Right lobe of liver (tissue), 6 donors: ENCODE data around the gene CREB3L2. TPM values are rescaled to one million over a fixed set of nuclear protein-coding genes. Genes with fewer than 3 reads are reported as not detected.
"Not testable (repeated sequence)": the region's sequence is repeated elsewhere in the genome, so short reads cannot be mapped to it uniquely, and the experiment has no call there.

Source experiments
- ATAC-seq, 4 donors: fragments of 200-7000 bp; cut with Tn5 transposase; one replicate each; pipeline ENCODE4 v1.9.1; 2020; ENCODE audit warnings: mild to moderate bottlenecking in 4 of 4, moderate library complexity in 4 of 4
- DNase-seq, 3 donors: peaks; one replicate each; pipeline ENCODE4 v3.0.0-alpha.2; 2020
- H3K27ac ChIP-seq, 3 donors: fragments of 200-600 bp; one replicate each; pipeline ENCODE4 v1.8.0; 2022
- H3K27me3 ChIP-seq, 2 donors: fragments of 200-600 bp; one replicate each; pipeline ENCODE4 v1.8.0; 2022
- H3K36me3 ChIP-seq, 4 donors: fragments of 200-600 bp; sonication (generic) in 1 of 4; one replicate each; pipeline versions ENCODE4 v1.5.1 to v1.8.0; 2017 to 2022; ENCODE audit warnings: control low read depth in 1 of 4
- H3K4me1 ChIP-seq, 4 donors: fragments of 200-600 bp; sonication (generic) in 1 of 4; one replicate each; pipeline versions ENCODE4 v1.5.1 to v1.8.0; 2017 to 2022; ENCODE audit warnings: control low read depth in 1 of 4
- H3K4me3 ChIP-seq, 3 donors: fragments of 200-600 bp; one replicate each; pipeline ENCODE4 v1.8.0; 2022
- H3K9me3 ChIP-seq, 4 donors: fragments of 200-600 bp; sonication (generic) in 1 of 4; one replicate each; pipeline versions ENCODE4 v1.5.1 to v1.8.0; 2017 to 2022; ENCODE audit warnings: control low read depth in 1 of 4
- CTCF ChIP-seq, 4 donors: fragments of 200-600 bp in 3 of 4; fragments of 450-650 bp in 1 of 4; IDR thresholded peaks; one replicate each; pipeline versions ENCODE4 v1.5.1 to v1.8.0; 2016 to 2022; ENCODE audit warnings: antibody characterized with exemption in 4 of 4, mild to moderate bottlenecking in 2 of 4
- POLR2A ChIP-seq: fragments of 450-650 bp; IDR thresholded peaks from one replicate; pipeline ENCODE4 v1.6.1; 2017; ENCODE audit warnings: antibody characterized with exemption, mild to moderate bottlenecking
- WGBS: methylation state at CpG from one replicate; pipeline ENCODE4 v1.1.6; 2018; ENCODE audit warnings: low coverage, low lambda C conversion rate; ENCODE audit not compliant: insufficient coverage; ENCODE audit errors: missing lambda C conversion rate; 5-methylcytosine and 5-hydroxymethylcytosine counted together
- intact Hi-C, 2 donors: fragments of 100-400 bp; cut with DNase I; formaldehyde crosslinking; loops; one replicate each; pipeline versions ENCODE4 v1.11.2 to v1.14.1; 2022
- total RNA-seq, 6 experiments: library from RNA; depleted of rRNA in 2 of 6; stranded (reverse); fragments of >200 nt in 2 of 6; fragmentation: NEBNext Ultra II Directional in 3 of 6; extraction: Animal tissue kit (Norgen Biotek cat#: 25700) in 3 of 6; gene quantifications; one replicate each; pipeline versions ENCODE4 v1.1.0 to v1.2.4, GENCODE V29; 2016 to 2023
- donor health status: DM: no; HTN: yes; CAD: no.
- donor health status: DM: no; HTN: no; CAD: no.
- donor health status: DM: no; HTN: no; CAD: no.
- donor health status: DM: no; HTN: yes; CAD: no.
- donor health status: DM: no; HTN: yes; CAD: no.

Gene CREB3L2
- total RNA-seq, 6 experiments from 2014 or later, result 11.5 to 29.9 (median 18.2) TPM

- H3K4me3 ChIP-seq, result no peak overlapping the region
- TF ChIP-seq CTCF (IDR thresholded peaks at IDR 0.05), result no peak
- no peak for TF ChIP-seq POLR2A
- no peak for DNase-seq
- H3K27me3 ChIP-seq, result no peaks in the 10 kb centered on the region
- intact Hi-C loops, result no loop called here
- 94% methylated on average over 9 of the region's 12 CpGs for WGBS
- peaks cover 0 to 34% (median 19%) of the 10 kb centered on the region in 4 donors for H3K4me1 ChIP-seq
- H3K27ac ChIP-seq, result no peak overlapping the region
- H3K9me3 ChIP-seq, result no peaks in the 10 kb centered on the region
- ATAC-seq, result no peak
- no peaks in the 10 kb centered on the region for H3K36me3 ChIP-seq
These were observed 18.4 kb downstream of the CREB3L2 start for GRCh38 chr7:137983323-137984008.

GRCh38 chr7:137982394-137982793 lies 19.5 kb downstream of the CREB3L2 start:
- WGBS, result 95% methylated on average over 6 of the region's 6 CpGs
- H3K27ac ChIP-seq, DNase-seq, H3K27me3 ChIP-seq, intact Hi-C loops, H3K36me3 ChIP-seq, H3K9me3 ChIP-seq, H3K4me3 ChIP-seq, ATAC-seq: not testable (repeated sequence)
- peaks cover 0 to 34% (median 19%) of the 10 kb centered on the region in 4 donors for H3K4me1 ChIP-seq

GRCh38 chr7:137981668-137982067 lies 20.2 kb downstream of the CREB3L2 start:
- WGBS, result 53% methylated on average over 4 of the region's 4 CpGs
- ATAC-seq (no peak), DNase-seq (no peak)
- Histone ChIP-seq H3K27me3 (no peaks in the 10 kb centered on the region), H3K4me3 (no peak overlapping the region), H3K36me3 (no peaks in the 10 kb centered on the region), H3K27ac (no peak overlapping the region), H3K4me1 (peaks cover 0 to 29% (median 17%) of the 10 kb centered on the region in 4 donors), H3K9me3 (no peaks in the 10 kb centered on the region)
- no peak for TF ChIP-seq POLR2A
- TF ChIP-seq CTCF (IDR thresholded peaks at IDR 0.05), result no peak
- intact Hi-C loops, result no loop called here

GRCh38 chr7:137981175-137981574 lies 20.7 kb downstream of the CREB3L2 start:
- ATAC-seq (peak in 1 of 4 donors; percentile 25), DNase-seq (no peak)
- Histone ChIP-seq H3K9me3 (no peaks in the 10 kb centered on the region), H3K36me3 (no peaks in the 10 kb centered on the region), H3K4me3 (no peak overlapping the region), H3K27me3 (no peaks in the 10 kb centered on the region), H3K4me1 (peaks cover 0 to 27% (median 13%) of the 10 kb centered on the region in 4 donors), H3K27ac (no peak overlapping the region)
- intact Hi-C loops, result no loop called here
- no peak for TF ChIP-seq CTCF (IDR thresholded peaks at IDR 0.05)
- TF ChIP-seq POLR2A, result no peak

GRCh38 chr7:137980308-137980707 lies 21.6 kb downstream of the CREB3L2 start:
- no peak for DNase-seq
- intact Hi-C loops, result no loop called here
- H3K27ac ChIP-seq, result no peak overlapping the region

More at GRCh38 chr7:137980308-137980707, 21.6 kb downstream of the CREB3L2 start:
- WGBS, result no CpG with 5 or more reads among the region's 2 CpGs
- Histone ChIP-seq H3K27me3 (no peaks in the 10 kb centered on the region), H3K36me3 (no peaks in the 10 kb centered on the region), H3K9me3 (no peaks in the 10 kb centered on the region), H3K4me3 (no peak overlapping the region), H3K4me1 (peaks cover 0 to 18% (median 7%) of the 10 kb centered on the region in 4 donors)
- TF ChIP-seq POLR2A (no peak), CTCF (IDR thresholded peaks at IDR 0.05) (no peak)
- ATAC-seq, result no peak
